OCI-LY3 (cell line): Measurements from ENCODE around the gene ACAA1.

Source experiments
- EZH2phosphoT487 ChIP-seq: fragments of 200-600 bp; shearing (Covaris generic); IDR thresholded peaks from 2 replicates; pipeline ENCODE4 v1.6.1; 2018; ENCODE audit warnings: antibody characterized with exemption, mixed run types, low read depth
- TF ChIP-seq, protein P1 (sequence below): fragments of 200-600, 300-600 bp; sonication (generic); IDR thresholded peaks from 2 replicates; pipeline ENCODE4 v1.5.1; 2014; ENCODE audit warnings: antibody characterized with exemption, low read length, low read depth

- TF ChIP-seq, protein P1, sequence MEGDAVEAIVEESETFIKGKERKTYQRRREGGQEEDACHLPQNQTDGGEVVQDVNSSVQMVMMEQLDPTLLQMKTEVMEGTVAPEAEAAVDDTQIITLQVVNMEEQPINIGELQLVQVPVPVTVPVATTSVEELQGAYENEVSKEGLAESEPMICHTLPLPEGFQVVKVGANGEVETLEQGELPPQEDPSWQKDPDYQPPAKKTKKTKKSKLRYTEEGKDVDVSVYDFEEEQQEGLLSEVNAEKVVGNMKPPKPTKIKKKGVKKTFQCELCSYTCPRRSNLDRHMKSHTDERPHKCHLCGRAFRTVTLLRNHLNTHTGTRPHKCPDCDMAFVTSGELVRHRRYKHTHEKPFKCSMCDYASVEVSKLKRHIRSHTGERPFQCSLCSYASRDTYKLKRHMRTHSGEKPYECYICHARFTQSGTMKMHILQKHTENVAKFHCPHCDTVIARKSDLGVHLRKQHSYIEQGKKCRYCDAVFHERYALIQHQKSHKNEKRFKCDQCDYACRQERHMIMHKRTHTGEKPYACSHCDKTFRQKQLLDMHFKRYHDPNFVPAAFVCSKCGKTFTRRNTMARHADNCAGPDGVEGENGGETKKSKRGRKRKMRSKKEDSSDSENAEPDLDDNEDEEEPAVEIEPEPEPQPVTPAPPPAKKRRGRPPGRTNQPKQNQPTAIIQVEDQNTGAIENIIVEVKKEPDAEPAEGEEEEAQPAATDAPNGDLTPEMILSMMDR, result no peak
- no peak for TF ChIP-seq EZH2phosphoT487
Measured at GRCh38 chr3:38088126-38089078, 48.5 kb downstream of the ACAA1 start.
